H1 (cell line): ENCODE measurements around the gene SLC25A21.

Source experiments
- EZH2 ChIP-seq: fragments of 200-600 bp; sonication (generic); IDR thresholded peaks from 2 replicates; pipeline ENCODE4 v1.7.1; 2012; ENCODE audit warnings: low read depth, mild to moderate bottlenecking, moderate library complexity, low read length, inconsistent platforms; ENCODE audit not compliant: severe bottlenecking
- HDAC2 ChIP-seq, 2 experiments: fragments of 300-600 bp in 1 of 2; sonication (generic) in 1 of 2; IDR thresholded peaks; 2 replicates each; pipeline ENCODE4 v1.6.1; 2011 to 2012; ENCODE audit warnings: low read depth in 2 of 2, low read length in 2 of 2, mild to moderate bottlenecking in 2 of 2, moderate library complexity in 2 of 2, borderline replicate concordance in 1 of 2, inconsistent platforms in 1 of 2
- HDAC6 ChIP-seq: IDR thresholded peaks from one replicate; pipeline ENCODE4 v1.7.1; 2012; ENCODE audit warnings: low read depth, mild to moderate bottlenecking, inconsistent platforms, low read length, moderate library complexity
- PHF8 ChIP-seq: fragments of 200-600 bp; sonication (generic); conservative IDR thresholded peaks from 2 replicates; pipeline ENCODE4 v1.7.1; 2012; ENCODE audit warnings: low read depth, mild to moderate bottlenecking, inconsistent platforms, low read length, moderate library complexity
- POLR2A ChIP-seq, 2 experiments: IDR thresholded peaks; 1 replicate in 1 of 2; 2 replicates in 1 of 2; pipeline ENCODE4 v1.6.1; 2011; ENCODE audit warnings: low read depth in 2 of 2, low read length in 2 of 2, mild to moderate bottlenecking in 2 of 2; ENCODE audit errors: control extremely low read depth in 1 of 2
- SP2 ChIP-seq: IDR thresholded peaks from 2 replicates; pipeline ENCODE4 v1.6.1; 2012; ENCODE audit warnings: mild to moderate bottlenecking, low read length, inconsistent platforms
- TAF1 ChIP-seq: IDR thresholded peaks from 2 replicates; pipeline ENCODE4 v1.6.1; 2011; ENCODE audit warnings: mild to moderate bottlenecking, low read depth, low read length
- TF ChIP-seq, protein P1 (sequence below): IDR thresholded peaks from 2 replicates; pipeline ENCODE4 v1.6.1; 2012; ENCODE audit warnings: inconsistent platforms
- TF ChIP-seq, protein P2 (sequence below), 3 experiments: IDR thresholded peaks; 1 replicate in 2 of 3; 2 replicates in 1 of 3; pipeline versions ENCODE4 v1.5.1 to v1.6.1; 2011; ENCODE audit warnings: low read length in 3 of 3, mild to moderate bottlenecking in 3 of 3, inconsistent platforms in 2 of 3, low read depth in 1 of 3, moderate library complexity in 1 of 3; ENCODE audit not compliant: insufficient read depth in 1 of 3; ENCODE audit errors: control extremely low read depth in 1 of 3

DNA sequence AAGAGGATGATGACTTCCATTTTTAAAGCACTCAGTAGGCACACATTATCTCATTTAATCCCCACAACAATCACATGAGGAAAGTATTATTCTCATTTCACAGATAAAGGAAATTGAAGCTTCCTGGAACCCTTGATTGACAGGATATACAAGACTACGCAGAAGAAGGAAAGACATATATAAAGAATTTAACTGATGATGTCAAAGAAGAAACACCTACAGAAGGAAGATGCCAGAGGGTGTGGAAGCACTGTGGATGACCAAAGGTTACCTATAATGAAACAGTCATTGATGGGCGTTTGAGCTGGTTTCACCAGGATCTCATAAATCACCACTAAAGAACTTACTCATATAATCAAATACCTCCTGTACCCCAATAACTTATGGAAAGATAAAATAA lies 197.4 kb downstream of the SLC25A21 start:
- TF ChIP-seq, protein P1, sequence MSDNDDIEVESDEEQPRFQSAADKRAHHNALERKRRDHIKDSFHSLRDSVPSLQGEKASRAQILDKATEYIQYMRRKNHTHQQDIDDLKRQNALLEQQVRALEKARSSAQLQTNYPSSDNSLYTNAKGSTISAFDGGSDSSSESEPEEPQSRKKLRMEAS = no peak
- TF ChIP-seq EZH2 (no peak), SP2 (no peak), POLR2A (IDR thresholded peaks at IDR 0.05; ENCODE audit: control extremely low read depth in 1 of 2, low read depth in 2 of 2, low read length in 2 of 2) (no peak), TAF1 (no peak), PHF8 (no peak), HDAC6 (no peak), HDAC2 (IDR thresholded peaks at IDR 0.05; ENCODE audit: borderline replicate concordance in 1 of 2, low read depth in 2 of 2, low read length in 2 of 2) (no peak)
- TF ChIP-seq, protein P2, sequence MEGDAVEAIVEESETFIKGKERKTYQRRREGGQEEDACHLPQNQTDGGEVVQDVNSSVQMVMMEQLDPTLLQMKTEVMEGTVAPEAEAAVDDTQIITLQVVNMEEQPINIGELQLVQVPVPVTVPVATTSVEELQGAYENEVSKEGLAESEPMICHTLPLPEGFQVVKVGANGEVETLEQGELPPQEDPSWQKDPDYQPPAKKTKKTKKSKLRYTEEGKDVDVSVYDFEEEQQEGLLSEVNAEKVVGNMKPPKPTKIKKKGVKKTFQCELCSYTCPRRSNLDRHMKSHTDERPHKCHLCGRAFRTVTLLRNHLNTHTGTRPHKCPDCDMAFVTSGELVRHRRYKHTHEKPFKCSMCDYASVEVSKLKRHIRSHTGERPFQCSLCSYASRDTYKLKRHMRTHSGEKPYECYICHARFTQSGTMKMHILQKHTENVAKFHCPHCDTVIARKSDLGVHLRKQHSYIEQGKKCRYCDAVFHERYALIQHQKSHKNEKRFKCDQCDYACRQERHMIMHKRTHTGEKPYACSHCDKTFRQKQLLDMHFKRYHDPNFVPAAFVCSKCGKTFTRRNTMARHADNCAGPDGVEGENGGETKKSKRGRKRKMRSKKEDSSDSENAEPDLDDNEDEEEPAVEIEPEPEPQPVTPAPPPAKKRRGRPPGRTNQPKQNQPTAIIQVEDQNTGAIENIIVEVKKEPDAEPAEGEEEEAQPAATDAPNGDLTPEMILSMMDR (IDR thresholded peaks at IDR 0.05; ENCODE audit: control extremely low read depth in 1 of 3, insufficient read depth in 1 of 3, low read depth in 1 of 3, low read length in 3 of 3) = no peak
